SK-N-DZ (cell line): Measurements from ENCODE around the gene MTURN. TPM values are rescaled to one million over a fixed set of nuclear protein-coding genes. Genes with fewer than 3 reads are reported as not detected.
"Not testable (repeated sequence)": the region's sequence is repeated elsewhere in the genome, so short reads cannot be mapped to it uniquely, and the experiment has no call there.

Experiments
- DNase-seq: peaks from one replicate; pipeline ENCODE4 v3.0.0-alpha.2; 2015; ENCODE audit warnings: low spot score
- polyA plus RNA-seq, 2 experiments: library from polyadenylated mRNA; depleted of rRNA; stranded (reverse); fragments of >200 nt; gene quantifications; 2 replicates each; pipeline ENCODE4 v1.2.3, GENCODE V29; 2014

Gene MTURN
- polyA plus RNA-seq (2014; cell fraction: cytosol; rRNA removed) = 21.0 and 26.3 TPM in 2 replicates
- polyA plus RNA-seq (2014; cell fraction: nucleus; rRNA removed) = 26.4 and 27.1 TPM in 2 replicates

GRCh38 chr7:30134611-30135300 is at the start of gene MTURN:
TSS of gene MTURN (plus strand) at chr7:30134986. CDS start at chr7:30135137, 151 bp downstream.
- DNase-seq = peak; percentile 82

- DNase-seq = no peak
Measured at GRCh38 chr7:30086529-30086928, 48.3 kb upstream of the MTURN start.

GRCh38 chr7:30087371-30087770 is 47.4 kb upstream of the MTURN start:
- DNase-seq = no peak

GRCh38 chr7:30088362-30088761 is 46.4 kb upstream of the MTURN start:
- DNase-seq = no peak

GRCh38 chr7:30090111-30090510 is 44.7 kb upstream of the MTURN start:
- no peak for DNase-seq

- no peak for DNase-seq
Measured at GRCh38 chr7:30091491-30091912, 43.3 kb upstream of the MTURN start.

GRCh38 chr7:30091987-30092386 is 42.8 kb upstream of the MTURN start:
- DNase-seq = no peak

- DNase-seq = no peak
Measured at GRCh38 chr7:30093420-30093952, 41.3 kb upstream of the MTURN start.

- not testable (repeated sequence) for DNase-seq
Measured at GRCh38 chr7:30098599-30098998, 36.2 kb upstream of the MTURN start.

GRCh38 chr7:30102281-30102680 is 32.5 kb upstream of the MTURN start:
- no peak for DNase-seq

GRCh38 chr7:30104157-30104556 is 30.6 kb upstream of the MTURN start:
- no peak for DNase-seq

GRCh38 chr7:30112103-30112713 is 22.6 kb upstream of the MTURN start:
- no peak for DNase-seq

GRCh38 chr7:30113144-30113543 is 21.6 kb upstream of the MTURN start:
- DNase-seq = no peak

- no peak for DNase-seq
Measured at GRCh38 chr7:30114536-30115238, 20.1 kb upstream of the MTURN start.

GRCh38 chr7:30115709-30116297 is 19.0 kb upstream of the MTURN start:
- DNase-seq = no peak

GRCh38 chr7:30116771-30117170 is 18.0 kb upstream of the MTURN start:
- DNase-seq = no peak

- DNase-seq = no peak
Measured at GRCh38 chr7:30117896-30118295, 16.9 kb upstream of the MTURN start.

GRCh38 chr7:30119890-30120577 is 14.8 kb upstream of the MTURN start:
- no peak for DNase-seq

GRCh38 chr7:30133736-30134610 is 813 bp upstream of the MTURN start:
- peak; percentile 8 for DNase-seq
